ELF-1 (cell line): ENCODE results near the gene ZNF865.

Experiments
- DNase-seq: peaks from one replicate; pipeline ENCODE4 v3.0.0-alpha.2; 2016; ENCODE audit warnings: low read depth, low spot score

The ZNF865 gene

GRCh38 chr19:55644842-55645511 lies 39.5 kb downstream of the ZNF865 start:
- no peak for DNase-seq

- DNase-seq = no peak
Observed at GRCh38 chr19:55645512-55645881, 40.0 kb downstream of the ZNF865 start.

DNA sequence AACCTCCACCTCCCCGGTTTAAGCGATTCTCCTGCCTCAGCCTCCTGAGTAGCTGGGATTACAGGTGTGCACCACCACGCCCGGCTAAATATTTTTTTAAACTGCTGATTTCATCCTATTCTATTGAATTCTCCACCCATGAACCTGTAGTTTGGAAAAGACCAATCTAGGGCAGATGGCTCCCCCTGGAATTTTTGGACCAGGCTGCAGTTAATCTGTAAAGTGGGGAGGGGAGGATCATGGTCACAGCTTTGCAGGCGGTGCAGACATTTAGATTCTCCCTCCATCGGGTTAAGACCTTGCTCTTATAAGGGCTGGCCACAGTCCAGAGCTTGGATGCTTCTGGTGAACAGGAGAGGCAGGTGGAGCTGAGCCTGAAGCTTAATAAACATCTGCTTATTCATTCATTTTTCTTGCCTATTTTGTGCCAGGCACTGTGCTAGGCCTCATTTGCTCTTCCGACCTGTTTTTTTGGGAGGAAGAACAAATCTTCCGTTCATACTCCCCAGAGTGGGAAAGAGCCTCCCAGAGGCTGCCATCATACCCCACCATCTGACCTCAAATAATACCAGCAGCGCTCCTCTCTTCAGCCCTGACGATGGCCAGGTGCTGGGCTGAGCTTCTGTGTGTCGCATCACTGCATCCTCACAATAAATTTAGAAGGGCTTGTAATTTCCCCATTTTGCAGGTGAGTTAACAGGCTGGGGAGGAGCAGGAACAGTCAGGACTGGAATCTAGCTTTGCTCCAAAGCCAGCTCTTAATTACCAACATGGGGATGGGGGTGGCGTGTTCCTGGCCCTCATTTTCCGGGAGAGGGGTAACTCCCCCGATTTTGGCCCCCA lies 41.7 kb downstream of the ZNF865 start:
- peak; percentile 16 for DNase-seq

GRCh38 chr19:55647732-55648584 lies 42.5 kb downstream of the ZNF865 start, which contains the start of gene CCDC106:
TSS of gene CCDC106 (plus strand) at chr19:55648212. CDS start at chr19:55649047, 835 bp downstream.
- DNase-seq = peak; percentile 72

- no peak for DNase-seq
Observed at GRCh38 chr19:55648585-55649267, 43.3 kb downstream of the ZNF865 start.

- no peak for DNase-seq
Observed at GRCh38 chr19:55649268-55650125, 44.0 kb downstream of the ZNF865 start.

- no peak for DNase-seq
Observed at GRCh38 chr19:55650126-55650557, 44.7 kb downstream of the ZNF865 start.

DNA sequence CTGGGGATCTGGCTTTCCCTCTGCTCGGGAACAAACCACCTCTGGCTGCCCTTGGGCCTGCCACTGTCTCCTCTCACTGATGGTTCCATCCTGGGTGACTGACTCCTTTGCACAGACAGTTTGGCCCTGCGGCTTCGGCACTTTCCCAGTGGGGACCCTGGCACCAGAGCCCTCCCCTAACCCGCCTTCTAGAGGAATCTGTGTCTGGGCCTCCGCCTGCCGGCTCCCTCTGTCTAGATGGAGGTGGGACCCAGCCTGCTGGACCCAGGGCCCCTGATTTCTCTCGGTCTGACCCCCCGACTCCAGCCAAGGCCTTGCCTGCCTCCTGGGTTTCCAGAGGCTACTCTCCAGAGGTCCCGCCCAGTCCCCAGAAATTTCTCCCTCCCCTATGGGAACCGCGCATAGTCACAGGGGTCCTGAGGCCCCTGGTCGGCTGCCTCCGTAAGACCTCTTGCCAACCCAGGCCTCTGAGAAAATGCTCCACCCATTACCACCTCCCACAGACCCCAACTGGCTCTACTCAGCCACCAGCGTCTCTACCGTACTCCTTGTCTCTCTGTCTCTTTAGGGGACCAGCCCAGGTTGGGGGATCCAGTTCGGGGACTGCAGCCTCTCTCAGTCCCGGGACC lies 45.3 kb downstream of the ZNF865 start:
- DNase-seq = no peak

GRCh38 chr19:55651236-55651635 lies 45.8 kb downstream of the ZNF865 start:
- no peak for DNase-seq

- peak; percentile 53 for DNase-seq
Observed at GRCh38 chr19:55652311-55653128, 47.1 kb downstream of the ZNF865 start.

- peak; percentile 99 for DNase-seq
Observed at GRCh38 chr19:55653651-55654322, 48.3 kb downstream of the ZNF865 start.

DNA sequence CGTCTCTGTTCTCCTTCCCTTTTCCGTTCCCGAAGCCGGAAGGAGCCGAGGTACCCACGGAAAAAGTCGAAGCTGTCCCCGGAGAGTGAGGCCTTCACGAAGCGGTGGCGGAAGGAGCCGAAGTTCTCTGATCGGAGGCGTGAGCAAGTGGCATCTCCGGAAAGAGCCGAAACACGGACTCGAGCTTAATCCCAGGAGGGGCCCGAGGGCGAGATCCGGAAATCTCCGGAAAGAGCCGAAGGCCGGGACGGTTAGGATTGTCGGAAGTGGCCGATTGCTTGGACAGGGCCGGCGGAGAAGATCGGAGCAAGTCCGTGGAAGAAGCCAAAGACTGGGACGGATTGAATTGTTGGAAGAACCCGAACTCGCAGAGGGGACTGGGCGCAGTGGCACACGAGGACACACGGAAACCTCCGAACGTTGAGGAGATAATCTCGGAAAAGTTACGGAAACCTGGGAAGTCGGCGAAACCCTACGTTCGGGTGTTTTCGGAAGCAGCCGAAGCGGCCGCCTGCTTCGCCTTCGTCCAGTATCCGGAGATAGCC lies 48.9 kb downstream of the ZNF865 start:
- peak; percentile 100 for DNase-seq

- DNase-seq = peak; percentile 82
Observed at GRCh38 chr19:55654868-55655647, 49.6 kb downstream of the ZNF865 start, which contains the start of gene U2AF2. TSS of gene U2AF2 (plus strand) at chr19:55655035. CDS start at chr19:55655105, 70 bp downstream.

GRCh38 chr19:55655648-55656040 lies 50.2 kb downstream of the ZNF865 start:
- DNase-seq = no peak

DNA sequence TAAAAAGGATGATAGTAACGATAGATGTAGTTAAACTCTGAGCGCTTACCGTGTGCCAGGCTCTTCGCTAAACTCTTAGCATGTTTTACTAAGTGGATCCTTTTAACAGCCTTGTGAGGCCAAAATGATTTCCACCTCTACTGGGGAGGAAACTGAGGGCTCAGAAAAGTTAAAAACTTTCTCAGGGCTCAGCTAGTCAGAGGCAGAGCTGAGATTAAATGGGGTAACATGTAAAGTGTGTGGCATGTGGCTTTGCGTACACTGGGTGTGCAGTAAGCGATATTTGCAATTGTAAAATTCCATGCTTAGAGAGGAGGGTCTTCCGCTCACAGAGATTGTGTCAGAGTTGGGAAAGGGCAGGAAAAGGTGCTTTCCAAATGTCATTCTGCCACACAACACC lies 51.1 kb downstream of the ZNF865 start:
- DNase-seq = no peak

DNA sequence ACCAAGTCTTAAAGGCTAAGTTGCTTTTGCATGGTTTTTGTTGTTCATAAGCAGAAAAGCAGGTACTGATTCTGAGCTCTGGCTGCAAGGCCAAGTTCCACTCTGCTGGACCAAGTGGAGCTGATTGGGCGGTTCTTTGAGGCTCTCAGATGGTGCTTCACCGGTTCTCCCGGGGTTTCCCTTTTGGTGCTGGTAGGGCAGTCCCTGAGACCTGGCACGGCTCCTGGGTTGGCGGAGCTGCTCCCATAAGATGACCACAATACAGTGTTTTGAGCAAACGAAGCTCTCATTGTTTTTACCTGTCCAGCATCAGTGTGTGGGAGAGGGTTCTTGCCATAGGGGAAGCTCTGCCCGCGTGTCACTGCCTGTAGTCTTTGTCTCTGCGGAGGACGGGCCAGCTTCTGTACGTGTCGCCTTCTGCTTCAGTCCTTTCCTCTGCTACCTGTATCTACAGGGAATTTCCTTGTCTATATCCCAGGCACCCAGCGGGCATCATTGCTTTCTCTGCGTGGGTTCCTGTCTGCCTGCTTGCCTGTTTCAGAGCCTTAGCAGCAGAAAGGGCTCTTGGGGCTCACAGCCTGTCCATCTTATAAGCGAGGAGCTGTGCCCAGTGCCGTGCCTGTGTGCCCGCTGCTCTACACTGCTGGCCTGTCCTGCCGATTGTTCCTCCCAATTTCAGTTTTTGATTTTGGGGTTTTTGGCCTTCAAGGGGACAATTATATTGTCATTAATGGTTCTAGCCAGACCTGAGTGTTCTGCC lies 51.7 kb downstream of the ZNF865 start:
- DNase-seq = no peak
